GM21529 (cell line): ENCODE results near the gene DGKI.

Experiments used
- ATAC-seq: cut with Tn5 transposase; IDR thresholded peaks from one replicate; pipeline ENCODE4 v1.9.1; 2021; ENCODE audit not compliant: unreplicated experiment

DGKI gene

DNA sequence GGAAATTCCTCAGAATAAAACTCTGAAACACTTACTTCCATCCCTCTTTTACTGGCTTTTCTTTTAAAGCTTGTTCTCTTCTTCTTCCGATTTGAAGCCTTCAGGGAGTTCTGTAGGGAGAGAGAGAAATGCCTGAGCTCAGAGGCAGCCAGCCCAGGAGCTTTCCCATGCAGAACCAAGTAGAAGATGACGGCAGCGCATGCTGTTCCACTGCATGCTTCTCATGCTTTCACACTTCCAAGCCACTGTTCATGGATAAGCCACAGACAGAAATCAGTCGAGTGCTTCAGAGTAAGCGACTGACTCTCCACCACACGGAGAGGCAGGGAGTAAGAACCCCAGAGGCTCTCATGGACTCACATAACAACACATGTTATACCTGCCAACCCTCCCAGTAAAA lies 237.3 kb downstream of the DGKI start:
- no peak for ATAC-seq

DNA sequence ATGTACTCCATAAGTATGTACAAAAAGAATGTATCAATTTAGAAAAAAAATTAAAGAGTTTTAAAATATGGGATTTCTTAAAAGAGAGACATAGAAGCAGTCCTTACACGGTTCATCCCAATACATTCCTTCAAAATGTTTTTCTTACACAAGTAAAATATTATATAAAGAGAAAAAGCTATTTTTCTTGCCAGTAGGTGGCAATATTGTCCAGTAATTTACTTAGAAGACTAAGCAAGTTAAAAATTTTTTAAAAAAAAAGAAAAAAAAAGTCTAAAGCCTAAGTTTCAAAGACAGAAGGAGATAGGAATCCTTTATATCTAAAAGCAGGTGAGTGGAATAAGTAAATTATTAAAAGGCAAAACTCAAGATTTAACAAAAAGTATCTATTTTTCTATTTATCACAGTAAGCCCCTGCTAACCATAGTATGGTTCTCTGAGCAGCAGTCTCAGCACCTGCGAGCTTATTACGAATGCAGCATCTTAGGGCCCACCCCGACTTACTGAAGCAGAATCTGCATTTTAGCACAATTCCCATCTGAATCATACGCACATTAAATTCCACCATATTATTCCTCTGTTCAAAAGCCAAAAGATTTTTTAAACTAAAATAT lies 240.6 kb downstream of the DGKI start:
- ATAC-seq = no peak

DNA sequence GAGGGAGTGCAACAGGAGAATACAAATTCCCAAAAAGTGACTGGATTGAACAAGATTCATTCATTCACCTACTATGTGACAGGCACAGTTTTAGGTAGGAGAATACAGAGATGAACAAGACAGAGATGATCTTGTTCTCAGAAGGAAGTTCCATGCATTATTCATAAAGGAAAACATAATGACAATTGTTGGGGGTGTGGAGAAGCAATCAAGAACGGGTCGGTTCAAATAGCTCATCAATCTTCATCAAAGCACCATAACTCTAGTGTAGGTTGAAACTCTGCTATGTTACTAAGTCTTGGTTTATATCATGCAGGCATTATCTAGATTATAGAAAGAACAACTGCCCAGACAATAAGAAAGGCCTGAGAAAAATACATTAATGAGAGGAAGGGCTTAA lies 243.7 kb downstream of the DGKI start:
- ATAC-seq = no peak

DNA sequence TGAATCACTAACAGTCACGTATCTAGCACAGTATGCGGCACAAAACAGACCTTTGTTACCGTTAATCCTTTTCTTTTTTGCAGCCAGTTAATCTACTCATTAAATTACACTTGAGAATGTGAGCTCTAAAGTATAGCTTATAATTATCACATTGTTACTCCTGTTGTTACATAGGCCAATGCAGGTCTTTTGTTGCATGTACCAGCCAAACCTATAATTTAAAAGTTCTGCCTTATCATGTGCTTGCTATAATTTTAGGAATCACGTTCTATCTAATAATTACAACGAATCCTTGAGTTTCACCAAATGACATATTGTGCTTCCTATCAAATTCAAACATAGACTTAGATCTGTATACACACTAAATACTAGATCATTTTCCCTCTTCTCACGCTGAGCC lies 245.1 kb downstream of the DGKI start:
- no peak for ATAC-seq

DNA sequence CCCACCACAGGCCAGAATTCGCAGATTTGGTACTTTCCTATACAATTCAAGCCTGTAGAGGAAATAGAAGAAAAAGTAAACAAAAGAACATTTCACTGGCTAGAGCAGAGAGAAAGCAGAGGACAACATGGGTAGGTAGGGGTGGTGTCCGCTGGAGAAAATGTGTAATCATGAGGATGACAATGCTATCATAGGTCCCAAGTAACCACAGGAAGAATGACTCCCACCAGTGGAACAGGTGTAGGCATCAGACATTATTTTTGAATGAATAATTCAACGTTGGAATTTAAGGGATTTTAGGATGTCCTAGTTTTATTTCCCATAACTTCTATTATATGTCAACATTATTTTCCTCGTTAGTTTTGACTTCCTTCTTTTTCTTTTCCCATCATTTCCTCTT lies 248.9 kb downstream of the DGKI start:
- ATAC-seq = no peak

DNA sequence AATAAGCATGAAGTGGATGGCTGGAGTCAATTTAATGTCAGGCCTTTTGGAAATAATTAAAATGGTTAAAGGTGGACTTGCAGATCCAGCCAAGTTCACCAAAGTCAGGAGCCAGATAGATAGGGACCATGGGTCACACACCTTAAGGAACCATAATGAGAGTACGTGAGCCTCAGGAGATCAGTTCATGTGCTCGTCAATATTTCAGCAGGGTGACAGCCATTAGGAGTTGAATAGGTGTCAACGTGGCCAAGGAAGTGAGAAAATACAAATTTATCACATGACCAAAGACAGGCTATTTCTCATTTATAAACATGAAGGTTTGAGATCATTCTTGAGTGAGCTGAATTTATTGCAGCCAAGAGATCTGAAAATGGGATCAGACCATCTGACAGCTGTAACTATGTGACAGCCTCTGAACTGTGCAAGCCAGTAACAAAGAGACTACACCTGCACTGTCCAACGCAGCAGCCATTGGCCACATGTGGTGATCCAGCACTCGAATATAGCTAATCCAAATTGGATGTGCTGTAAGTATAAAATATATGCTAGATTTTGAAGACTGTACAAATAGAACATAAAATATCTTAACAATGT lies 253.6 kb downstream of the DGKI start:
- ATAC-seq = no peak

DNA sequence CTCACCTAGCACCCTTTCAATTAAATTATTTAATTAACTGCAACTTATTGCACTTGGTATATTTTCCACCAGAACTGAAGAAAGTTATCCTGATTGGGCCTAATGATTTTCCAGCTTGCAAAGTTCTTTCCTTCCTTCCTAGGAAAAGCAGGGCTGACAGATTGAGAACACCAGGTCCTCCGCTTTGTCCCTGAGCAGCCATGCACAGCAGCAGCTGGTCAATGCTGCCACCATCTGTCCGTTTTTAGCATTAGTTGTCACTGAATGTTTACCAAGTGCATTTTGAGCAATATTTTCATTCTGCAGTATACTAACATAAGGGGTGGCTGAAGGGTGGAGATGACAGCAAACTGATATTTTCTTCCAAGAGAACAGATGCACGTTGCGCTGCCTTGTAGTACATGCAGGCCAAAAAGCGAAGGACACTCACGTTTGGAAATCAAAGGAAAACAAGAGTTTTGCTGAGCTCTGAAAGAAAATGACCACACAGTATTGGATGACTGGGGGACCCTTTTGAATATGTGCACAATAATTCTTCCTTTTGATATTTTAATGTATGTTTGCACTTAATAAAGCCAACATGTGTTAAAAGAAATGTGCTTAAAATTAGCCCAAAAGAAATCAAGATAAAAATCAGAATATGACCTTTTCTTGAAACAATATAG lies 254.4 kb downstream of the DGKI start:
- ATAC-seq = peak; percentile 75

DNA sequence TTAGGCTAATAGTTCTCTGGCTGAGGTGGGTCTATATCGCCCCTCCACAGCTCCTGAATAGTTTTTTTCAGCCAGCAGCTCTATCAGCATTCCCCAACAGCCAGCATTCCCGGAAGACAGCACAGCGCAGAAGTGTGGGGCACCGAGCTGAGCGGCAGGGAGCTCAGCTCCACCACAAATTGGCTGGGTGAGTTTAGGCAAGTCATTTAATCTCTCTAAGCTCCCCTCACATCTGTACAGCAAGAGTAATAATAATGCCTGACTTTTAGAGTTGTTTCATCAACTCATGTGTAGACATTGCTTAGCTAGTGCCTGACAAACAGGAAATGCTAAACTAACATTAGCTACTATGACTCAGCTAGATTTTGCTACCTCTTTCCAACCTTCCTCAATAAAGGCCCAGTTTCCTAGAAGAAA lies 255.3 kb downstream of the DGKI start:
- ATAC-seq = no peak

DNA sequence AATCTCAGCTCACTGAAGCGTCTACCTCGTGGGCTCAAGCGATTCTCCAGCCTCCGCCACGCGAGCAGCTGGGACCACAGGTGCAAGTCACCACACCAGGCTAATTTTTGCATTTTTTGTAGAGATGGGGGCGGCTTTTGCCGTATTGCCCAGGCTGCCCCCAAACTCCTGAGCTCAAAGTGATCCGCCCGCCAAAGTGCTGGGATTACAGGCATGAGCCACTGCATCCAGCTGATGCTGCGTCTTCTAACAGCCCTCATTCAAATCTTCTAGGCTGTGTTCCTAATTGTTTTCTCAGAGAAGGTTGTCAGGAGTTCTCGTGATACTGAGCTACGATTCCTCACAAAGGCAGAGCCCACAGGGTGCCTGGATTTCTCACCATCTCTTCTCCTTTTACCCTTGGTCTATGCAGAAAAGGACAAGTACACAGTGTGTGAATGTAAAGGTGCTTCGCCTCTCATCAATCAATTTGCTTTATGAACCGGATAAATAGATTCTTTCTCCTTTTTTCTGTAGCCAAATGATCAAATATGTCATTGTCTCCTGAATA lies 255.9 kb downstream of the DGKI start:
- ATAC-seq = no peak

DNA sequence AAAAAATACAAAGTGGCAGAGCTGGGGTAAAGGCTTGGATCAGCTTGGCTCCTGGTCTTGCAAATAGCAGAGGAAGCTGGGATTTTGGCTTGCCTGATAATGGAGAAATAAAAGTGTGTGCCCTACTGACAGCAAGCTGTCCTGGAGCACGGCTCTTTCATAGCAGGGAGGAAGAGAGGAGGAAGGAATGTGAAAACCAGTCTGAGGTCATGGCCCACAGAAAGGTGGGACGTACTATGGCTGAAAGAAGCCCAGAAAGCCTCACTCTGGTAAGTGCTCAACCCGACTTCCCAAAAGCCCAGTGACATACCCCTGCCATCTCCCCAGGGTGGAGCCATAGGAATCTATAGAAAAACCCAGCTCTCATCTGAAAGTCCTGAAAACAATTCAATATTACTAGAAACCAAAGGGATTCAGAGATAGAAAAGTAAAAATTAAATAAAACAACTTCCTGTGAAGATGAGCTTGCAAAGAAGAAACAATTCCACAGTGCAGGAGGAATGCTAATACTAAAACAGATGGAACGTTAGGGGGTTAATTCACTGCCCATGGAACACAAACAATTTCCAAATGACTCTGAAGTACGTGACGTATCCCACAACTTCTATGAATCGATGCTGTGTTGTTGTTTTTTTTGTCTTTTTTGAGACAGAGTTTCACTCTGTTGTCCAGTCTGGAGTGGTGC lies 256.6 kb downstream of the DGKI start:
- no peak for ATAC-seq

DNA sequence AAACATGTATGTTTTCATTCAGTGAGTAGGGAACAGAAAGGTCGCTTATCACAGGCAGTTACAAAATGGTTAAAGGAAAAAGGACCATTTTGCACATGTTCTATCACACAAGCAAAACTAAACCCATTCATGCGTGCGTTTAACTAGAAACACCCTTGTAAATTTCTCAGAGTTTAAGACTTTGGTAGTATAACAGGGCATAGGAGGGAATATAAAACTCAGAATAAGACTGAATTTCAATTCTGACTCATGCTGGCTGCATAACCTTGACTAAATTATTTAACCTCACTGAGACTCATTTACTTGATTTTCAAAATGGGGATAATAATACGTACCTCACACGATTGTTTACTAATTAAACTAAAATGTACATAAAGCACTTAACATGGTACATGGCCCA lies 259.4 kb downstream of the DGKI start:
- no peak for ATAC-seq

DNA sequence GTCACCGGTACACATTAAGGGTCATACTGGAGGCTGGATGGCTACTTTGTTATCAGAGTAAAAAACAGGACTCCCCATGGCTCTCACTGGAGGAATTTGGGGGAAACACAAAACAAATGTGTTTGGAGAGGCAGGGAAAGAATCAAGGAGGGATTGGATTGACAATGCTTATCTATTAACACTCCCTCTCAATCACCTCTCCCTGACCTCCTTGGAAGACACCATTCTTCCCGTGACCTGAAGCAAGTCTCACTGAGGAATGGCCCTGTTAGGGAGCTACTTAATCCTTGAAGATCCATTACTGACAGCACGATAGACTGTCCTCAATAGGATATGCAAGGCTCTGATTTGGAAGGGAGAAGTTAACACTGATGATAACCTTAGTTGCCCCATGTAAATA lies 261.2 kb downstream of the DGKI start:
- ATAC-seq = no peak

DNA sequence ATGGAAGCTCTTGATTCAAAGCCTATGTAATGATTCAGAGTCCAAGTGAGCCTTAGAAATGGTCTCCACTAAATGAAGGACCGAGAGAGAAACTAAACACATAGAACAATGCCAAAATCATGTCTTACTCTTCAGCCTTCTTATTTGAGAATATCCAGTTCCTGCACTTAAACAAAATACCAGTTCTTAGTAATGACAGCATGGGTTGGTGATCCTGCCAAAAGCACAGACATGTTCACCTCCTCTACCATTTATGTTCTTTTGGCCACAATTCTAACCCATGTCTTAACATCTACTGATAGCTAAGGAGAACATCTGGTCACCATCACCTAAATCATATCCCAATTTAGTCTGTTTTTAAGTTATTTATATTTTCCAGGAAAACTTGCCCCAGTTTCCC lies 263.6 kb downstream of the DGKI start:
- ATAC-seq = no peak

DNA sequence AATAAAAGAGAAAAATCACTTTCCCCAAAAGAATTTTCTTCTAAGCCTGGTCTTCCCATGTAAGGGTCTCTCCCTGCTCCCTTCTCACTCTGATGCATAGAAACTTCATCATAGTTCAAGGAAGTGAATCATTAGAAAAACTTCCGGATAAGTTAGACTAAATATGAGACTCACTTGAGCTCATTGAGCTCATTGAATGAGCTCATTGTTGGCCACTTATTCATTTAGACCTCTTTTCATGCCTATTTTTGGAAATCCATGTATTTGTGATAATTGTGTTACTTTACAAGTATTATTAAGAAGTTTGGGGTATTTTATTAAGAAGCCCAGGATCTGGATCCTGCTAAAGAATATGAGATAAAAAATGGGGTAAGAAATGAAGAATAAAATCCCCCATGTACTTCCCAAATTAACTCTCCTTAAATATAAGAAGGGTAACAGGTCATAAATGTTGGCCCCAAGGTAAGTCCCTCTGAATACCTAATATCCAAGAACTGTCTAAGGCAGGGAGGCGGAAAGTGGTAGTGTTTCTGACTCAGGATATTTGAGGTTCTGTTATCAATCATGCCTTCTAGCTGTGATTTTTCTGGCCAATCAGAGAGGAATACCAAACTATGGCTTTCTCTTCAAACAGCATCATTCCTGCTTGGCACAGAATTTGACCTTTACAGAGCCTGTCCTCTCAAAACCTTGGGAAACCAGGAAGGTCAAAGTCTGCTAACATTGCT lies 266.7 kb downstream of the DGKI start:
- no peak for ATAC-seq

DNA sequence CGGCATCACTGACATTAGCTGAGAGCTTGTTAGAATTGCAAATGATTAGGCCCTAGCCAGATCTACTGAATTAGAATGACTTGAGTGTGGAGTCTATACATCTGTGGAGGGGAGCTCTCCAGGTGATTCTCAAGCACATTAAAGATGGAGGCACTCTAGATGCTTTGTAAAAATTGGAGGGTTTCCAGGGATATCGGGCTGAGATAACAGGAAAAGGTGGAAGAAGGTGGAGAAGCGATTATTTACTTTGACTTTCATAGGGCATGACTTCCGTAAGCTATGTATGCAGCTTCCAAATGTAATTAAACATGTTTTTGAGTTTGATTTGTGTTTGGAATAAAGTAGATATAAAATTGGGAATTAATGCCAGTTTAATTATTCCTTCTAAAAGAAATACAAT lies 268.2 kb downstream of the DGKI start:
- ATAC-seq = no peak

DNA sequence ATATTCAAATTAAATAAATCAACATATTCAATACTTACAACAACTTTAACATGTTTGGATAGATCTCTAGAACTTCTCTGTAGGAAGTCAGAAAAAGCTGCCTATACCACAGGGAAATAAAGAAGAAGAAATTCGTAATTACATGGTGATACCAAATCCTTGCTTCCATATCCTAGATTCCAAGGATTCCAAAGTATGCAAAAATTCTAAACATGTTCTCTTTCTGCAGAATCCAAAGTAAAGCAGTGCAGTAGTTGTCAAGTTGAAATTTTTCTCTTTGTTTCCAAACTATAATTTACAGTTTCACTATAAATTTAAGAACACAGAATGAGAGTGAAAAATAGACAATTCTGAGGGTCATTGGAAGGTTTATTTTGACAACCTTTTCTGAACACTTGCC lies 269.6 kb downstream of the DGKI start:
- ATAC-seq = no peak

DNA sequence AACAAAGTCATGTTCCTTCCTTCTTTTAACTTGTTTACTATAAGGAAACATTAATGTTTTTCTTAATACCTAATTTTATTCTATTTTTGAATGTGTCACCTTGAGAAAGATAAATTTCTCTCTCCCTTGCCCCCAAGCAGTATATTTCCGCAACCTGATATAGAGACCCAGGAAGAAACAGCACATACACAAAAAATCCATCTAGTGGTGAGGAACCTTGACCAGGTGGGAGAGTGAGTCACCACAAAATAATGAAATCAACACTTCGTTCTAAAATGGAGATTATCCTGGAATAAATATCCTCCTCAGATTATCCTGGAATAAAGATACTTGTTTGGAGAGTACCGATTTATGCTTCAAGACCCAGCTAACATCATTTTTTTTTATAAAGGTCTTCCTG lies 270.3 kb downstream of the DGKI start:
- ATAC-seq = no peak

DNA sequence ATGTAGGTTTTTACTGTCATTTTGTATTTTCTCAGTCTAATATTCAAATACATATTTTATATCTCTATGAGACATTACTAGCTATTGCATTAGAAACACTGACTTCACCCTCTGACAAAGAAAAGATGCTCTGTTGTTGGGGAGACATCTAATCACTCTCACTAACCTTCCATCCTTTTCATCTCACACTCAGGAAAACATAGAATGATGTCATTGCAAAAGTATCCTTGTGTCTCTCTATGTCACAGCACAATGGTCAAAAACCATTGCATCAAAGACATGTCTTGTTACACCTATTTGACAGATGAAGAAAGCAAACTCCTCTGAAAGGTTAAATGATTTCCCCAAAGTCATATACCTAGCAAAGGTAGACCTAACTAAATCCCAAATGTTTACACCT lies 272.0 kb downstream of the DGKI start:
- no peak for ATAC-seq

DNA sequence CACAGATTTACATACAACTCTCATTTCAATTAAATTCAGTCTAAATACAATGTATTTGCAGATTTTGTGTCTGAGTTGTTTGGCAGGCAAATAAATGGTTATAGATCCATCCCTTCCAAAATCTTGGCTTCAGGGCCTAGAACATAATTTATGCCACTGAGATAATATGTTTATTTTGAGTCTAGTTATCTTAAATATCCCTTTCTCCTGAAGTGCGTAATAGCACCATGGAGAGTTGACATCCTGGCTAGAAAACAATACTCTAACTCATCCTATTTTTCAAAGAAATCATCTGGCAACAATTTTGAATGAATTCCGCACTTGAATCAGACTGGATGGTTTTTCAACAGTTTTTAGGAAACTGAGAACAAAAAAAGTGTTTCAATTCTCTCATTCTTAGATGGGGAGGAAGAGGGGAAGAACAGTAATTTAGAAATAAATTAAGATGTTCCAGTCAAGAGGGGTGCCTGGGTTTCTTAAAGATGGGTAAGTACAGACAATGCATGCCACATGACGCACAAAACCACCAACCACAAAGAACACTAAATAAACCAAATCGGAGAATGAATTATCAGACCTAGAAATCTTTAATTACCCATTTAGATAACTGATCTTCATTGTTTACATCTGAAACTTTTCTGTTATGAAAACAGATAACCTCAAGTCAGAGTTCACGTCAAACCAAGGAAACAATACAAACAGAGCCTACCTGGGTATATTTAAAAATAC lies 274.6 kb downstream of the DGKI start:
- ATAC-seq = no peak

DNA sequence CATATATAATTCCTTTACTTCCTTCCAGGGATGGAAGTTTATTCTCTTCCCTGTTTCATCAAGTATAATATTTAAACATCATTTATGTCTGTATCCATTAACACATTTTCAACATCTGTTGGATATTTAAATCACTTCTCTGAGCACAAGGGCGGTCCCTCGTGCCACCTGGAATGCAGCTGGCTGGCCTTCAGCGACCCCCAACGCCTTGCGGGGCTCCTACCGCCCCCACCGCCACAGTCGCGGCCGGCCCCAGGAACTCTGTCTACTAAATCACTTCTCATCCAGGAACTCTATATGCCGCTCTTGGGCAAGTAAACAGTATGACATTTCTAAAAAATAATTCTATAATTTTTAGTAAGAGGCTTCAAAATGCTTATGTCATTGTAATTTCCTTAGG lies 282.1 kb downstream of the DGKI start:
- ATAC-seq = no peak

DNA sequence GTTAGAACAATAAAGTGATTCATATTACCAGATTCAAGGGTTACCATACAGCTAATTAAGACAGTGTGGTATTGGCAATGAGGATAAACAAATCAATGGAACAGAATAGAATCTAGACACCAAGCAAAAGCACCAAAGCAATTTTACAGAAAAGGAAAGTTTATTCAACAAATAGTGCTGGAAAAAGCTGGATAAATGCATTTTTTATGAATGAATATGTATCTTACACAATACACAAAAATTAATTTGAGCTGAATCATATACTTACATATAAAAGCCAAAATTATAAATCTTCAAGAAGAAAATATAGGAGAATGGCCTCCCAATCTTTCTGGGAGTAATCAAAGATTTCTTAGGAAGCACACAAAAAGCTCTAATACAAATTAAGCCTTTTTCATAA lies 282.8 kb downstream of the DGKI start:
- ATAC-seq = no peak
